GM19035 (cell line): ENCODE results near the gene DESI2.
"Not testable (repeated sequence)": the region's sequence is repeated elsewhere in the genome, so short reads cannot be mapped to it uniquely, and the experiment has no call there.

Experiments
- ATAC-seq: cut with Tn5 transposase; IDR thresholded peaks from one replicate; pipeline ENCODE4 v1.9.1; 2021; ENCODE audit not compliant: unreplicated experiment

Gene DESI2

DNA sequence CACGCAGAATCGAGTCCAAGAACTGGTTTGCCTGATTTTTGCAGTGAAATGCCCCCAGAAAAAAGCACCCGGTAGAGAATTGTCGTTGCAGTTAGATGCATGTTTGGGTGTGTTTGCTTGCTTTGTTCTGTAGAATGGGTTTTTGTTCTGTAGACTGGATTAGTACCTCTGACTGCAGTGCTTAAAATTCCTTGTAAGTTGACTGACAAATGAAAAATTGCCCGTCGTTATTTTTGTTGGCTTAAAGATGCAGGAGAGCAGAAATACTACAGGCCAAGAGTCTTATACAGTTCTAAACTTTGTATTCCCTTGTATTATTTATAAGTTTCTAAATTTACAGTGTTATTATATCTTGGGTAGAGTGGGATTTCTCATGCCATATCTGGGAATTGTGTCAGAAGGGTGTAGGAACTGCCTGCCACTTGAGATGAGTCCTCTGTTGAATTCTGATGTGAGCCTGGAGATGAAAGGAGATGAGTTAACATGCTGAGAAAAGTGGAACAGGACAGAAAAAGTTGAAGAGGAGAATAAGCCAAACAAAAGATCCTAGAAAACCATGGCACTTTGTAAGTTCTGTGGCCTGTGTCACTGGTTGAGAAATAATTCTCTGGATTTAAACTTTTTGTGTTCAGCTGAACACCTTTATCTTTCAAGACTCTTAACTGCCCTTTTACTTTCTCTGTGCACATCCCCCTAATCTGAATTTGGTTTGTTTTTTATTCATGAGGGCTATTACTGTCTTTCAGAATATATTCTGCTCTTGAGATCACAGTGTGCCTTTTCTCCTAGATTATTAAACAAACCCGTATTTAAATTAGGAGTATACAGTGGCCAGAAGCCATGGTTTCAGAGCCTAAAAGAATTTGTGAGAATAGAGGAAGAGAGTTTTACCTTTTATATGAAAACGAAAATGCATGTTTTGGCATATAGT lies 1.4 kb downstream of the DESI2 start:
- no peak for ATAC-seq

DNA sequence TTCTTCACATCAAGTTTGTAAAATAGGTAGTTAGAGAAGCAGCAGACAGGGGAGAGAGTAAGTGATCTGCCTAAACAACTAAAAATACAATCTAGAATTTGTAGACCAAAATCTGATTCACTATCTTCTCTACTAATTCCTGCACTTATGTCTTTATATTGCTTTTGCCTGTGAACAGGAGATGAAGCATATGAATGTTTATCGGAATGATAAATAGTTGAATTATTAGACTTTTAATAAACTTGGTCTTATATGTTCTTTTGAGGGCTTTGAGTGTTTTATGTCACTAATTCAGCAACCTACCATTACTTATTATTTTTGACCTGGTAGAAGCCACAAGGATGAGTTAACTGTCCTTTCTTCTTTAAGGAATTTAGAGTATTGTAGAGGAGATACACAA lies 2.3 kb downstream of the DESI2 start:
- no peak for ATAC-seq

DNA sequence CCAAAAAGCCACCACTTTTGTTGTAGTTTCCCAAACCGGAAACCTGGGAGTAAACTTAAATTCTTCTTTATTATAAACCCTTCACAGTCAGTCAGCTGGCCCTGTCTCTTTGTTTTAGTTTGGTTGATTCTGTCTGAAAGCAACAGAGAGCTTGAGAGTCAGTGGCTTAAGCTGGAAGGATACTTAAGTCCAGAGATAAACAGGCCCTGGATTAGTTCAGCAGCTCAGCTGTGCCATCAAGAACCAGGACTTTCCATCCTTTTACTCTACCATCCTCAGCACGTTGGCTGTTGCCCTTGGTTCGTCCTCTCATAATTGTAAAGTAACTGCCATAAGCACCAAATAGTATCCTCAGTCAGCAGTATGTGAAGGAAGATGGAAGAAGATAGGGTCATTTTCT lies 4.5 kb downstream of the DESI2 start:
- no peak for ATAC-seq

DNA sequence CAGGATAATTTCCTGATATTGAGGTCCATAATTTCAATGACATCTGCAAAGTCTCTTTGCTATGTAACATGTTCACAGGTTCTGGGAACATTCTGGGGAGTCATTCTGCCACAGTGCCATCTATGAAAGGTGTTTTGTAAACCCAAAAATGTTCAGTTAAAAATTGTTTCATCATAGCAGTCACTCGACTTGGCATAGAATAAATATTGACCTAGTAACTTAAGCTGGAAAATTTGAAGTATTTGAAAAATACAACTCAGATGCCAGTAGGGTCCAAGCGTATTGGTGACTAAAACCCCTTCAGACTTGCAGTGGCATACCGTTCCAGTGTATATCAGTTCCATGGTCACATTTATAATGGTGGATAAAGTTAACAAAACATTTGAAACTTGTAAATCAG lies 6.8 kb downstream of the DESI2 start:
- ATAC-seq: no peak

DNA sequence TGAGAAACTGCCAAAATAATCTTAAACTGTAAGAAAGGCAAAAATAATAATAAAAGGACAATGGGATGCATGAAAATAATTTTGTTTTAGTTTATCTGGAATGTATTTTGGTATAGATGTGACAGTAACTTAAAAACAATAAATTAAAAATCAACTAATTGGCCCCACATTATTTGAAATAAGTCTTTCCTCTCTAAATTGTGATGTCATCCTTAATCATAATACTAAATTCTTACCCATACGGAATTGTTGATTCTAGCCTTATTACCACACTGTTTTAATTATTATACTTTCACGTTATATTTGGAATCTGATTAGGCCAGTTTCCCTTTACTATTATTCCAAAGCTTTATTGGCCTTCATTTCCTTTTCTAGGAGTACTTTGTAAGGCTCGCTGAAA lies 7.7 kb downstream of the DESI2 start:
- ATAC-seq: no peak

DNA sequence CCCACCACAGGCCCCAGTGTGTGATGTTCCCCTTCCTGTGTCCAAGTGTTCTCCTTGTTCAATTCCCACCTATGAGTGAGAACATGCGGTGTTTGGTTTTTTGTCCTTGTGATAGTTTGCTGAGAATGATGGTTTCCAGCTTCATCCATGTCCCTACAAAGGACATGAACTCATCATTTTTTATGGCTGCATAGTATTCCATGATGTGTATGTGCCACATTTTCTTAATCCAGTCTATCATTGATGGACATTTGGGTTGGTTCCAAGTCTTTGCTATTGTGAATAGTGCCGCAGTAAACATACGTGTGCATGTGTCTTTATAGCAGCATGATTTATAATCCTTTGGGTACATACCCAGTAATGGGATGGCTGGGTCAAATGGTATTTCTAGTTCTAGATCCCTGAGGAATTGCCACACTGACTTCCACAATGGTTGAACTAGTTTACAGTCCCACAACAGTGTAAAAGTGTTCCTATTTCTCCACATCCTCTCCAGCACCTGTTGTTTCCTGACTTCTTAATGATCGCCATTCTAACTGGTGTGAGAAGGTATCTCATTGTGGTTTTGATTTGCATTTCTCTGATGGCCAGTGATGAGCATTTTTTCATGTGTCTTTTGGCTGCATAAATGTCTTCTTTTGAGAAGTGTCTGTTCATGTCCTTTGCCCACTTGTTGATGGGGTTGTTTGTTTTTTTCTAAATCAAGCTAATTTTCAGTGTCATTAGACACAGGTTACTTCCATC lies 8.8 kb downstream of the DESI2 start:
- not testable (repeated sequence) for ATAC-seq

DNA sequence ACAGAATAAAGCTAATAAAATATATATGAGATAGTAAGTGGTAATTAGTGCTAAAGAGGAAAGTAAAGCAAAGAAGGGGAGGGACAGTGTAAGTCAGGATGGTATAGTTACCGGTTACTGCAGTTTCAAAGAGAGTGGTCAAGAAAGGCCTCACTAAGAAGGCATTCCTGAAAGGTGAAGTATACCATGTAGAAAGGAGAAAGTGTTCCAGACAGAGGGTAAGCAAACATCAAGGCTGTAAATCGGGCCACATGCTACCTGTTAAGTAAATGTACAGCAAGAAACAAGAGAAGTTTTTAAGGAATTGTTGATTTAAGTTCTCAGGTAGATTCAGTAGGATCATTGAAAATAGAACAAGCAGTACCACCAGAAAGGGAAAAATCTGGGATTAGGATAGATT lies 9.7 kb downstream of the DESI2 start:
- ATAC-seq: no peak

DNA sequence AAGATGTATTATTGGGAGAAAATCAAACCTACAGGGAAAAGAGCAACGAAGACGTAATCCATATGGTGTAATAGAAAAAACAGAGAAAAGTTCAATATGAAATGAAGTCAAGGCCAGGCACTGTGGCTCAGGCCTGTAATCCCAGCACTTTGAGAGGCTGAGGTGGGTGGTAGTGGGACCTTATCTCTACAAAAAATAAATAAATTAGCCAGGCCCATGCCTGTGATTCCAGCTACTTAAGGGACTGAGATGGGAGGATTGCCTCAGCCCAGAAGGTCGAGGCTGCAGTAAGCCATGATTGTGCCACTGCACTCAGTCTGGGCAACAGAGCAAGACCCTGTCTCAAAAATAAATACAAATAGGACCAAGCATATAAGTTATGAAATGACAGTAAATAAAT lies 11.4 kb downstream of the DESI2 start:
- no peak for ATAC-seq

DNA sequence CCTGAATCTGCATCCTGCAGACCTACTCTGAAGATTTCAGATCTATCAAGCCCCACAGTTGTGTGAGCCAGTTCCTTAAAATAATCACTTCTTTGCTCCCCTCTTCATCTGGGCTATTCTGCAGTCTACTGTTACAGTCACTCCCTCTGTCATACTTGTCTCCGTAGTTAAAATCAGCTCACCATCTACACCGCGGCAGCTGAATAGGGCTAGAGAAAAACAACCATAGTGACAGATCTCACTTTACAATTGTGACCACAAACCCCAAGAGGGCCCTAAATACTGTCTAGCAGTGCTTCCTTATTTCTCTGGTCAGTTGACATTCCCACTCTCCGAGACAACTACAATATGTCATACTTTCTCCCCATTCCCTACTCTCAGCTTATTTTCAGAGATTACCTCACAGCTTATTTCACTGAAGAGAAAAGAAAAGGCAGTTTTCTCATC lies 12.9 kb downstream of the DESI2 start:
- ATAC-seq: peak; percentile 84

DNA sequence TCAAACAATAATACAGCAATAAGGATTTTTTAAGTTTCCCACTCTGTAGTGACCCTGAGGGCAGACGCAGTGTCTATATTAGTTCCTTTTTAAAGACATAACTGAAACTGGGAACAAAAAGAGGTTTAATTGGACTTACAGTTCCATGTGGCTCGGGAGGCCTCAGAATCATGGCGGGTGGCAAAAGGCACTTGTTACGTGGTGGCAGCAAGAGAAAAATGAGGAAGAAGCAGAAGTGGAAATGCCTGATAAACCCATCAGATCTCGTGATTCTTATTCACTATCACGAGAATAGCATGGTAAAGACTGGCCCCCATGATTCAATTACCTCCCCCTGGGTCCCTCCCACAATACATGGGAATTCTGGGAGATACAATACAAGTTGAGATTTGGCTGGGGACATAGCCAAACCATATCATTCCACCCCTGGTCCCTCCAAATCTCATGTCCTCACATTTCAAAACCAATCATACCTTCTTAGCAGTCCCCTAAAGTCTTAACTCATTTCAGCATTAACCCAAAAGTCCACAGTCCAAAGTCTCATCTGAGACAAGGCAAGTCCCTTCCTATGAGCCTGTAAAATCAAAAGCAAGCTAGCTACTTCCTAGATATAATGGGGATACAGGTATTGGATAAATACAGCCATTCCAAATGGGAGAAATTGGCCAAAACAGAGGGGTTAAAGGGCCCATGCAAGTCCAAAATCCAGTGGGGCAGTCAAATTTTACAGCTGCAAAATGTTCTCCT lies 13.9 kb downstream of the DESI2 start:
- ATAC-seq: not testable (repeated sequence)

DNA sequence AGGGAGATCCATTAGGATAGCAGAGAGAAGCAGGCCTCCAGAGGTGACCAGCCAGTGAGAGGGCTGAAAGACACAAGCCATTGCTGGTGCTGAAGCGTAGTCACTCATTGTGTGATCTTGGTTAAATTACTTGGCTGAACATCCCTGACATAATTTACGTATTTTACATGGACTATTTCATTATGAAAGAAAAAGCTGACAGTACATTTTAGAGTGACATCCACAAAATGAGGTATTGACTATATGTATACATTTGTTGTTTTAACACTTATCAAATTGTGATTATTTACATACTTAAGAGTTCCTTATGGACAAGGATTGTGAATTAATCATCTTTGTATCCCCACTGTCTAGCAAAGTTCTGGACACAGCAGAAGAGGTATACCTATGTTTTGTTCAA lies 14.9 kb downstream of the DESI2 start:
- ATAC-seq: no peak

DNA sequence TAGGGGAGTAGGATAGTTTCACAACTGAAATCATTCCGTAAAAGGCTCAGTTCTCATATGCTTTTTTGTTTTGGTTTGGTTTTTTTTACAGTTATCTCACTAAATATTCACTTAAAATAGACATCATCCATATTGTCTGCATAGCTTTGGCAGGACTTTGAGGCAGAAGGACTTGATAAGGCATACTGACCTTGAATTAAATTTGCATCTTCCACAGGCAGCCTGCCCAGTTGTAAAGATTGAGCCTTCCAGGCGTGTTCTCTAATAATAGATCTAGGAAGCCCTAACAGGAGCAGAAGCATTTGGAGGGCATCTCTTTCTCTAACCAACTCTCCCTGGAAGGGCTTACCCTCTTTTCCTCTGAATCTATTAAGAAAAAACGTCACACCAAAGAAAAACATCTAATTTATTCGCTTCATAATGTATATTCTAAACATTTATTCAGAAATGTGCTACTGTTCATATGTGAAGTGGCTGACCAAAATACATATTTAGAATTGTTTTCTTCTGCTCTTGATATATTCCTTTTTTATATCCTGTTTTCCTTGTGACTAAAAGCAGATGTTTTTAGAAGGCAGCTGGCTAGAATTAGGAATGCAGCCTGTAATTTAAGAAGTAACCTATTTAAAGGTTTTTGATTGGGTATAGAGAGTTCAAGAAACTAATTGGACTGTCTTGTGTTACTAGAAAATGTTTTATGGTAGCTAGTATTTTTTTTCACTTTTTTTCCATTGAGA lies 20.2 kb downstream of the DESI2 start:
- no peak for ATAC-seq

DNA sequence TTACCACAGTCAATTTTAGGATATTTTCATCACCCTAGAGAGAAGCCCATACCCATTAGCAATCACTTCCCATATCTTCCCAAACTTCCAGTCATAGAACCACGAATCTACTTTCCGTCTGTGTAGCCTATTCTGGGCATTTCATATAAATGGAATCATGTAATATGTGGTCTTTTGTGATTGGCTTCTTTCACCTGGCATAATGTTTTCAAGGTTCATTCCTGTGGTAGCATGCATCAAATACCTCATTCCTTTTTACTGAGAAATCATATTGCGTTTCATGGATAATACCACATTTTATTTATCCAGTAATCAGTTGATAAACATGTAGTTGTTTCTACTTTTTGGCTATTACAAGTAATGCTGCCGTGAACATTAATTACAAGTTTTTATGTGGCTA lies 21.5 kb downstream of the DESI2 start:
- no peak for ATAC-seq

DNA sequence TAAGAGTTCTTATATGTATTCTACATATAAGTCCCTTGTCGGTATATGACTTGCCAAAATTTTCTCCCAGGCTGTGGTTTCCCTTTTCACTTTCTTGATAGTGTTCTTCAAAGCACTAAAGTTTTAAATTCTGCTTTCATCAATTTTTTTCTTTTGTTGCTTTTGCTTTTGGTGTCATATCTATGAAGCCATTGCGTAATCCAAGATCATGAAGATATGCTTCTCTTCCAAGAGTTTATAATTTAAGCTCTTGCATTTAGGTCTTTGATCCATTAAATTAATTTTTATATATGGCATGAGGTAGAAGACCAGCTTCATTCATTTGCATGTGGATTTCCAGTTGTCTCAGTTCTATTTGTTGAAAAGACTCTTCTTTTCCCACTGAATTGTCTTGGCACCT lies 22.2 kb downstream of the DESI2 start:
- ATAC-seq: no peak

DNA sequence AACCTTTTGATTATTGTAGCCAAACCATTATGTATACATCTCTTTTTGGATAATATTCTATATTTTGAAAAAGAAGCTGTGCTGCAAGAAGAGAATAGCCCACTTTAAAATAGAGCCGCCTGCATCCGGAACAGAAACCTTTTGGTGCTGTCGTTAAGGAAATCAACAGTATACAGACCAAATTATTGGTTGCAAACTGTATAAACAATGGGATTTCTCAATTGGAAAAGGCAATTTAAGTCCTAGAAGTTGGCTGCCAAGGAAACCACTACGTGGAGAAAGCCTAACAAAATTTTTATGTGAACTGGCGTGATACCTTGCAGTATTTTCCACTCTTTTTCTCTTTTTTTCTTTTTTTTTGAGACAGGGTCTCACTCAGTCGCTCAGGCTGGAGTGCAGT lies 25.8 kb downstream of the DESI2 start:
- ATAC-seq: no peak

DNA sequence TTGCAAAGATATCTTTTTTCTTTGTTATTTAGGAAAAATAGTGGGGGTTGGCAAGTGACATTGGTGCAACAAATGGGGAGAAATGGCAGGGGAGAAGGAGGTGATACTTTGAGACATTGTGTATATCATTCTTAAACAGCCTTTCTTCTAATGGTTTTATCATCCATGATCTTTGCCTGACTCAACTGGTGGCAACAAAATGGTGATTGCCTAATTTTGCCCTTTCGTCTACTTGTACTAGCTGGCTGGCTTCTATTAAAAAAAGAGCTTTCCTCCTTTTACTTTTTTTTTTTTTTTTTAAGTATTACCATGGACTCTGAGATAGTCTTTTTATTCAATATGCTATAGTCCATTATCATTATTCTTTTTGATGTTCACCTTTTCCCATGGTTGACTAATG lies 27.7 kb downstream of the DESI2 start:
- ATAC-seq: no peak

DNA sequence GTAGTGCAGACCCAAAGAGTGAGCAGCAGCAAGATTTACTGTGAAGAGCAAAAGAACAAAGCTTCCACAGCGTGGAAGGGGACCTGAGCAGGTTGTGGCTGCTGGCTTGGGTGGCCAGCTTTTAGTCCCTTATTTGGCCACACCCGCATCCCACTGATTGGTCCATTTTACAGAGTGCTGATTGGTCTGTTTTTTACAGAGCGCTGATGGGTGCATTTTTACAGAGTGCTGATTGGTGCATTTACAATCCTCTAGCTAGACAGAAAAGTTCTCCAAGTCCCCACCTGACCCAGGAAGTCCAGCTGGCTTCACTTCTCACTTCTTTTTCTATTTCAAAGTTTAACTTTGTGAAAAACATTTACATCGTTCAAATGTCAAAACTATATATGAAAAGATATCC lies 29.2 kb downstream of the DESI2 start:
- not testable (repeated sequence) for ATAC-seq

DNA sequence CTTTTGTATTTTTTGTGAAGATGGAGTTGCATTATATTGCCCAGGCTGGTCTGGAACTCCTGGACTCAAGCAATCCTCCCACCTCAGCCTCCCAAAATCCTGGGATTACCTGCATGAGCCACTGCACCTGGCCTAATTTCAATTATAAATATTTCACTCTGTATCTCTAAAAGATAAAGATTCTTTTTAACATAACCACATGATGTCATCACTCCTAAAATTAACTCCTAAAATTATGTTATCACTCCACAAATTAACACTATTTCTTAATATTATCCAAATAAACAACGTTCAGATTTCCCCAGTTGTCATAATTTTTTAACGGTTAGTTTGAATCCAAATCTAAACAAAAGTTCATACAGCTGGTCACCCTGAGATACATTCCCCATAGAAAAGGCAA lies 43.0 kb downstream of the DESI2 start:
- ATAC-seq: no peak

DNA sequence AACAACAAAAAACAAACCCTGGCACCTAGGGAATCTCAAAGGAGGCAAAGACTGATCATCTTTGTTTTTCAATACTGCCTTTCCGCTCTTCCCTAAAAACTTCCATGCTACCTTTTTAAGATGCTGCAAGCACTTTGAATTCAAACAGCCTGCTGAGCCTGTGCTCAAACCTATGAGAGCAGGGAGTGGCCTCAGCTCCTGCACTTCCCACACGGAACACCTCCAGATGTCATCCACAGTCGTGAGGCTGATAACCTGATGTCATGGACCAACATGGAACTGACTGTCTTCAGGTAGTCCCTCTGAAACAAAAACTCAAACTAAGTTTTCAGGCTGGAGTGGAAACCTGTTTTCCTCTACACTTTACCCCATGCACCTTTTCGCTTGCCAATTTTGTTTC lies 46.8 kb downstream of the DESI2 start:
- ATAC-seq: no peak

DNA sequence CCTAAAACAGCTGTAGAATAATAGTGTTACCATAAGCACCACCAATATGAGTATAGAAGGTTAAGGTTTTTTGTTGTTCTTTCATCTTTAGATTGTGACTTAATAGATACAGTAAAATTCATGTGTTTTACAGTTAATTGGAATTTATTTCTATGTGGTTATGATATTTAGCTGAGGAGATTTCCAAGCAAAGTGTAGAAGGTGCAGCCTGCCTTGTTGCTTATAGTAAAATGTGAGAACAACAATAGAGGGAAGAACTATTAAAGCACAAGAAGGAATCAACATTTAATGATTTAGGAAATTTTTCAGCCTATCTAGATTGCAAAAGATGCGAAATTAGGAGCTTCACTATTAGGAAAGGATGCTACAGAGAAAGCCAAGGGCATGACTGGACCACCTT lies 47.9 kb downstream of the DESI2 start:
- no peak for ATAC-seq

DNA sequence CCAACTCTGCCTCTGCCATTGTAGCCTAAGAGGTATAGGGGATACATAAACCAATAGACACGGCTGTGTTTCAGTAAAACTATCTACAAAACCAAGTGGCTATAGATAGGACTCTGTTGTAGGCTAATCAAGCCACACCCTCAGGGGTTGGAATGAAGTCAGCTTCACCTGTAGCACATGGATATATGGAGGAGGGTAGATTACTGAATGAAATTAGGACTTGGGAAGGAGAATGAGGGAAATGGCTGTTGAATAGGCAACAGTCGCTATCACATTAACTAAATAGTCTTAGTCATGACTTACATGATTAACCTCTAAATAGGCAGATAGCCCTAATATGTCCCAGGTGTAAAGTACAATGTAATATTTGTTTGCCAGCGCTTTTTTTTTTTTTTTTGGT lies 49.7 kb downstream of the DESI2 start:
- no peak for ATAC-seq
